ENCODE measurements around the gene SIPA1.

DNA sequence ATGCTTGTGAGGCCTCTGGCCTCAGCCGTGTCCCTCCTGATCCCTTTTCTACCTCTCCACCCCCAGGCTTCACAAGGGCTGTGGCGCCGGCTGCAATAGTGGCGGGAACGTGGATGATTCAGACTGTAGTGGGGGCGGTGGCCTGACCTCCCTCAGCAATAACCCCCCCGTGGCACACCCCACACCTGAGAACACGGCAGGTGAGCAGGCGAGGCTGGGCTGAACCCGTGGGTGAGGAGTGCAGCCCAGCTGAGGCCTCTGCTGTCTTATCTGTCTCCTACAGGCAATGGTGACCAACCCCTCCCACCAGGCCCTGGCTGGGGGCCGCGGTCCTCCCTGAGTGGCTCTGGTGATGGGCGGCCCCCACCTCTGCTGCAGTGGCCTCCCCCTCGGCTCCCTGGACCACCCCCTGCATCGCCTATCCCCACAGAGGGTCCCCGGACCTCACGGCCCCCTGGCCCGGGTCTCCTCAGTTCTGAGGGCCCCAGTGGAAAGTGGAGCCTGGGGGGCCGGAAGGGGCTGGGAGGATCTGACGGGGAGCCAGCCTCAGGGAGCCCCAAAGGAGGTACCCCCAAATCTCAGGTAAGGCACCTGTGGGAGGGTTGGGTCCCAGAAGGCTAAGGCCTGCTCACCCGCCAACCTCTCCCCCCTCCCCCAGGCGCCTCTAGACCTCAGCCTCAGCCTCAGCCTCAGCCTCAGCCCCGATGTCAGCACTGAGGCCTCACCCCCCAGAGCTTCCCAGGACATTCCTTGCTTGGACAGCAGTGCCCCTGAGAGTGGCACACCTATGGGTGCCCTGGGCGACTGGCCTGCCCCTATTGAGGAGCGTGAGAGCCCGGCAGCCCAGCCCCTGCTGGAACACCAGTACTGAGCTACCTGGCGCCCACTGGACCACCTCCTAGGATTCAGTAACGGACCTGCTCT lies 1.5 kb upstream of the SIPA1 start:
- TF ChIP-seq, protein P1, sequence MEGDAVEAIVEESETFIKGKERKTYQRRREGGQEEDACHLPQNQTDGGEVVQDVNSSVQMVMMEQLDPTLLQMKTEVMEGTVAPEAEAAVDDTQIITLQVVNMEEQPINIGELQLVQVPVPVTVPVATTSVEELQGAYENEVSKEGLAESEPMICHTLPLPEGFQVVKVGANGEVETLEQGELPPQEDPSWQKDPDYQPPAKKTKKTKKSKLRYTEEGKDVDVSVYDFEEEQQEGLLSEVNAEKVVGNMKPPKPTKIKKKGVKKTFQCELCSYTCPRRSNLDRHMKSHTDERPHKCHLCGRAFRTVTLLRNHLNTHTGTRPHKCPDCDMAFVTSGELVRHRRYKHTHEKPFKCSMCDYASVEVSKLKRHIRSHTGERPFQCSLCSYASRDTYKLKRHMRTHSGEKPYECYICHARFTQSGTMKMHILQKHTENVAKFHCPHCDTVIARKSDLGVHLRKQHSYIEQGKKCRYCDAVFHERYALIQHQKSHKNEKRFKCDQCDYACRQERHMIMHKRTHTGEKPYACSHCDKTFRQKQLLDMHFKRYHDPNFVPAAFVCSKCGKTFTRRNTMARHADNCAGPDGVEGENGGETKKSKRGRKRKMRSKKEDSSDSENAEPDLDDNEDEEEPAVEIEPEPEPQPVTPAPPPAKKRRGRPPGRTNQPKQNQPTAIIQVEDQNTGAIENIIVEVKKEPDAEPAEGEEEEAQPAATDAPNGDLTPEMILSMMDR (IDR thresholded peaks at IDR 0.05), result no peak
- no peak for TF ChIP-seq POLR2A (IDR thresholded peaks at IDR 0.05)

Measured in ovary (tissue), 3 donors.